ENCODE results near the gene YIF1A. TPM values are rescaled to one million over a fixed set of nuclear protein-coding genes. Genes with fewer than 3 reads are reported as not detected.

Gene YIF1A
- total and polyA plus RNA-seq, 4 donors = 46.6 to 128 (median 114) TPM

GRCh38 chr11:66262696-66263095 is 26.2 kb downstream of the YIF1A start:
- DNase-seq (no peak), ATAC-seq (ENCODE audit: insufficient read depth, low FRiP score) (no peak)
- Histone ChIP-seq H3K4me3 (no peak overlapping the region), H3K36me3 (ENCODE audit: control insufficient read depth in 4 of 4, insufficient read depth in 4 of 4, low read length in 4 of 4) (peaks cover 0 to 33% (median 22%) of the 10 kb centered on the region in 4 donors), H3K4me1 (ENCODE audit: control insufficient read depth in 5 of 5, insufficient read depth in 5 of 5, low read length in 5 of 5) (peaks cover 0 to 13% (median 2%) of the 10 kb centered on the region in 5 donors), H3K27me3 (ENCODE audit: control insufficient read depth in 3 of 3, insufficient read depth in 3 of 3, low read length in 2 of 3) (no peaks in the 10 kb centered on the region), H3K27ac (ENCODE audit: low read depth in 1 of 2, low read length in 1 of 2) (no peak overlapping the region), H3K9me3 (ENCODE audit: control insufficient read depth in 4 of 4, insufficient read depth in 3 of 4, low read length in 3 of 4) (no peaks in the 10 kb centered on the region), H3K9ac (ENCODE audit: insufficient read depth in 1 of 2, low read length in 2 of 2) (no peak overlapping the region)
- WGBS, 2 donors = 95 to 96% methylated on average over 12 of the region's 12 CpGs
- no peak for TF ChIP-seq CTCF (IDR thresholded peaks at IDR 0.05; ENCODE audit: control extremely low read depth, extremely low read depth)

- Histone ChIP-seq H3K27me3 (ENCODE audit: control insufficient read depth in 3 of 3, insufficient read depth in 3 of 3, low read length in 2 of 3) (no peaks in the 10 kb centered on the region), H3K36me3 (ENCODE audit: control insufficient read depth in 4 of 4, insufficient read depth in 4 of 4, low read length in 4 of 4) (peaks cover 0 to 33% (median 22%) of the 10 kb centered on the region in 4 donors), H3K4me3 (no peak overlapping the region), H3K27ac (ENCODE audit: low read depth in 1 of 2, low read length in 1 of 2) (no peak overlapping the region), H3K9me3 (ENCODE audit: control insufficient read depth in 4 of 4, insufficient read depth in 3 of 4, low read length in 3 of 4) (no peaks in the 10 kb centered on the region), H3K4me1 (ENCODE audit: control insufficient read depth in 5 of 5, insufficient read depth in 5 of 5, low read length in 5 of 5) (peaks cover 0 to 13% (median 2%) of the 10 kb centered on the region in 5 donors), H3K9ac (ENCODE audit: insufficient read depth in 1 of 2, low read length in 2 of 2) (no peak overlapping the region)
- TF ChIP-seq CTCF (IDR thresholded peaks at IDR 0.05; ENCODE audit: control extremely low read depth, extremely low read depth) = no peak
- no peak for ATAC-seq (ENCODE audit: insufficient read depth, low FRiP score)
- 91 to 92% methylated on average over 5 of the region's 5 CpGs for WGBS, 2 donors
- no peak for DNase-seq
Observed at GRCh38 chr11:66262191-66262590, 26.8 kb downstream of the YIF1A start.

GRCh38 chr11:66261578-66261977 is 27.4 kb downstream of the YIF1A start:
- Histone ChIP-seq H3K4me1 (ENCODE audit: control insufficient read depth in 5 of 5, insufficient read depth in 5 of 5, low read length in 5 of 5) (peaks cover 0 to 6% (median 5%) of the 10 kb centered on the region in 5 donors), H3K36me3 (ENCODE audit: control insufficient read depth in 4 of 4, insufficient read depth in 4 of 4, low read length in 4 of 4) (peaks cover 0 to 33% (median 22%) of the 10 kb centered on the region in 4 donors), H3K27ac (ENCODE audit: low read depth in 1 of 2, low read length in 1 of 2) (no peak overlapping the region), H3K9me3 (ENCODE audit: control insufficient read depth in 4 of 4, insufficient read depth in 3 of 4, low read length in 3 of 4) (no peaks in the 10 kb centered on the region), H3K27me3 (ENCODE audit: control insufficient read depth in 3 of 3, insufficient read depth in 3 of 3, low read length in 2 of 3) (no peaks in the 10 kb centered on the region), H3K4me3 (no peak overlapping the region), H3K9ac (ENCODE audit: insufficient read depth in 1 of 2, low read length in 2 of 2) (no peak overlapping the region)
- no peak for ATAC-seq (ENCODE audit: insufficient read depth, low FRiP score)
- 95% methylated on average over 16 of the region's 16 CpGs for WGBS, 2 donors
- TF ChIP-seq CTCF (IDR thresholded peaks at IDR 0.05; ENCODE audit: control extremely low read depth, extremely low read depth) = no peak
- DNase-seq = no peak

- 91% methylated on average over 4 of the region's 4 CpGs for WGBS, 2 donors
- DNase-seq (no peak), ATAC-seq (ENCODE audit: insufficient read depth, low FRiP score) (no peak)
- Histone ChIP-seq H3K4me1 (ENCODE audit: control insufficient read depth in 5 of 5, insufficient read depth in 5 of 5, low read length in 5 of 5) (peaks cover 0 to 6% (median 5%) of the 10 kb centered on the region in 5 donors), H3K9ac (ENCODE audit: insufficient read depth in 1 of 2, low read length in 2 of 2) (no peak overlapping the region), H3K9me3 (ENCODE audit: control insufficient read depth in 4 of 4, insufficient read depth in 3 of 4, low read length in 3 of 4) (no peaks in the 10 kb centered on the region), H3K27me3 (ENCODE audit: control insufficient read depth in 3 of 3, insufficient read depth in 3 of 3, low read length in 2 of 3) (no peaks in the 10 kb centered on the region), H3K27ac (ENCODE audit: low read depth in 1 of 2, low read length in 1 of 2) (no peak overlapping the region), H3K36me3 (ENCODE audit: control insufficient read depth in 4 of 4, insufficient read depth in 4 of 4, low read length in 4 of 4) (peaks cover 0 to 24% (median 20%) of the 10 kb centered on the region in 4 donors), H3K4me3 (no peak overlapping the region)
- no peak for TF ChIP-seq CTCF (IDR thresholded peaks at IDR 0.05; ENCODE audit: control extremely low read depth, extremely low read depth)
Observed at GRCh38 chr11:66259956-66260355, 29.0 kb downstream of the YIF1A start.

All from lung (tissue), 12 donors.